ENCODE data around the gene UBE4B.
"Not testable (repeated sequence)": the region's sequence is repeated elsewhere in the genome, so short reads cannot be mapped to it uniquely, and the experiment has no call there.

The UBE4B gene

GRCh38 chr1:10020086-10020485 lies 12.7 kb upstream of the UBE4B start:
- Mint-ChIP-seq H3K4me3 (no peak overlapping the region), H3K9me3 (no peaks in the 10 kb centered on the region), H3K27ac (no peak overlapping the region), H3K4me1 (ENCODE audit: low read depth in 2 of 2) (no peaks in the 10 kb centered on the region), H3K27me3 (no peaks in the 10 kb centered on the region), H3K36me3 (ENCODE audit: insufficient read depth) (no peaks in the 10 kb centered on the region)
- DNase-seq, result no peak
- ATAC-seq (replicated peaks), result no peak

- not testable (repeated sequence) for H3K4me3 Mint-ChIP-seq; ATAC-seq (replicated peaks); H3K9me3 Mint-ChIP-seq; H3K27ac Mint-ChIP-seq; H3K4me1 Mint-ChIP-seq (ENCODE audit: low read depth in 2 of 2); DNase-seq; H3K36me3 Mint-ChIP-seq (ENCODE audit: insufficient read depth); H3K27me3 Mint-ChIP-seq
These were observed 12.1 kb upstream of the UBE4B start for GRCh38 chr1:10020678-10021077.

GRCh38 chr1:10021992-10022391 lies 10.8 kb upstream of the UBE4B start:
- not testable (repeated sequence) for H3K4me3 Mint-ChIP-seq; H3K27me3 Mint-ChIP-seq; H3K36me3 Mint-ChIP-seq (ENCODE audit: insufficient read depth); DNase-seq; H3K4me1 Mint-ChIP-seq (ENCODE audit: low read depth in 2 of 2); ATAC-seq (replicated peaks); H3K9me3 Mint-ChIP-seq; H3K27ac Mint-ChIP-seq

- H3K36me3 Mint-ChIP-seq (ENCODE audit: insufficient read depth), result no peaks in the 10 kb centered on the region
- no peak overlapping the region for H3K27ac Mint-ChIP-seq
- ATAC-seq (replicated peaks) (no peak), DNase-seq (no peak)
- no peak overlapping the region for H3K4me3 Mint-ChIP-seq
- H3K27me3 Mint-ChIP-seq, result no peaks in the 10 kb centered on the region
- no peaks in the 10 kb centered on the region for H3K4me1 Mint-ChIP-seq (ENCODE audit: low read depth in 2 of 2)
- no peaks in the 10 kb centered on the region for H3K9me3 Mint-ChIP-seq
These were observed 10.1 kb upstream of the UBE4B start for GRCh38 chr1:10022656-10023055.

- Mint-ChIP-seq H3K36me3 (ENCODE audit: insufficient read depth) (no peaks in the 10 kb centered on the region), H3K27me3 (no peaks in the 10 kb centered on the region), H3K4me1 (ENCODE audit: low read depth in 2 of 2) (no peaks in the 10 kb centered on the region), H3K27ac (no peak overlapping the region), H3K9me3 (no peaks in the 10 kb centered on the region), H3K4me3 (no peak overlapping the region)
- DNase-seq, result no peak
- ATAC-seq (replicated peaks), result no peak
These were observed 7.4 kb upstream of the UBE4B start for GRCh38 chr1:10025354-10025753.

GRCh38 chr1:10027027-10027426 lies 5.7 kb upstream of the UBE4B start:
- no peaks in the 10 kb centered on the region for H3K9me3 Mint-ChIP-seq
- no peak for ATAC-seq (replicated peaks)
- DNase-seq, result no peak
- H3K36me3 Mint-ChIP-seq (ENCODE audit: insufficient read depth), result no peaks in the 10 kb centered on the region
- H3K27ac Mint-ChIP-seq, result no peak overlapping the region
- H3K27me3 Mint-ChIP-seq, result no peaks in the 10 kb centered on the region
- H3K4me1 Mint-ChIP-seq (ENCODE audit: low read depth in 2 of 2), result peaks cover 0 to under 1% of the 10 kb centered on the region in 2 donors
- H3K4me3 Mint-ChIP-seq, result no peak overlapping the region

GRCh38 chr1:10028956-10029500 lies 3.7 kb upstream of the UBE4B start:
- not testable (repeated sequence) for H3K4me3 Mint-ChIP-seq; H3K27me3 Mint-ChIP-seq; H3K27ac Mint-ChIP-seq; ATAC-seq (replicated peaks); H3K9me3 Mint-ChIP-seq; DNase-seq
- H3K36me3 Mint-ChIP-seq (ENCODE audit: insufficient read depth), result peaks cover 10% of the 10 kb centered on the region
- H3K4me1 Mint-ChIP-seq (ENCODE audit: low read depth in 2 of 2), result peaks cover 8 to 14% of the 10 kb centered on the region in 2 donors

GRCh38 chr1:10031461-10031860 lies 1.3 kb upstream of the UBE4B start:
- H3K27me3 Mint-ChIP-seq, result no peaks in the 10 kb centered on the region
- ATAC-seq (replicated peaks), result no peak
- H3K4me3 Mint-ChIP-seq, result no peak overlapping the region
- H3K36me3 Mint-ChIP-seq (ENCODE audit: insufficient read depth), result peaks cover 20% of the 10 kb centered on the region
- no peak for DNase-seq
- peaks cover 16 to 27% of the 10 kb centered on the region in 2 donors for H3K4me1 Mint-ChIP-seq (ENCODE audit: low read depth in 2 of 2)
- no peak overlapping the region for H3K27ac Mint-ChIP-seq
- no peaks in the 10 kb centered on the region for H3K9me3 Mint-ChIP-seq

- Mint-ChIP-seq H3K27me3 (no peaks in the 10 kb centered on the region), H3K27ac (peak overlapping the region; percentile 97), H3K9me3 (no peaks in the 10 kb centered on the region), H3K36me3 (ENCODE audit: insufficient read depth) (peaks cover 37% of the 10 kb centered on the region), H3K4me3 (peak overlapping the region; percentile 92 to 95), H3K4me1 (ENCODE audit: low read depth in 2 of 2) (peaks cover 16 to 27% of the 10 kb centered on the region in 2 donors)
- peak; percentile 31 for ATAC-seq (replicated peaks)
- no peak for DNase-seq
These were observed 644 bp downstream of the UBE4B start for GRCh38 chr1:10033359-10033845.

GRCh38 chr1:10042746-10043145 lies 10.0 kb downstream of the UBE4B start:
- Mint-ChIP-seq H3K4me3 (no peak overlapping the region), H3K9me3 (no peaks in the 10 kb centered on the region), H3K27me3 (no peaks in the 10 kb centered on the region), H3K4me1 (ENCODE audit: low read depth in 2 of 2) (peaks cover 31 to 40% of the 10 kb centered on the region in 2 donors), H3K27ac (peak overlapping the region in 1 of 2 donors; percentile 56), H3K36me3 (ENCODE audit: insufficient read depth) (peaks cover 35% of the 10 kb centered on the region)
- ATAC-seq (replicated peaks) (no peak), DNase-seq (no peak)

- DNase-seq (no peak), ATAC-seq (replicated peaks) (no peak)
- Mint-ChIP-seq H3K9me3 (no peaks in the 10 kb centered on the region), H3K4me1 (ENCODE audit: low read depth in 2 of 2) (peaks cover 36 to 53% of the 10 kb centered on the region in 2 donors), H3K27ac (peak overlapping the region; percentile 41 to 44), H3K36me3 (ENCODE audit: insufficient read depth) (peaks cover 31% of the 10 kb centered on the region), H3K27me3 (no peaks in the 10 kb centered on the region), H3K4me3 (no peak overlapping the region)
These were observed 13.0 kb downstream of the UBE4B start for GRCh38 chr1:10045480-10046355.

GRCh38 chr1:10046356-10047085 lies 13.8 kb downstream of the UBE4B start:
- ATAC-seq (replicated peaks) (no peak), DNase-seq (no peak)
- Mint-ChIP-seq H3K36me3 (ENCODE audit: insufficient read depth) (peaks cover 27% of the 10 kb centered on the region), H3K27ac (peak overlapping the region in 1 of 2 donors; percentile 41), H3K4me1 (ENCODE audit: low read depth in 2 of 2) (peaks cover 39 to 53% of the 10 kb centered on the region in 2 donors), H3K27me3 (no peaks in the 10 kb centered on the region), H3K4me3 (no peak overlapping the region), H3K9me3 (no peaks in the 10 kb centered on the region)

GRCh38 chr1:10048601-10049000 lies 15.8 kb downstream of the UBE4B start:
- no peaks in the 10 kb centered on the region for H3K9me3 Mint-ChIP-seq
- H3K4me1 Mint-ChIP-seq (ENCODE audit: low read depth in 2 of 2), result peaks cover 36 to 44% of the 10 kb centered on the region in 2 donors
- H3K36me3 Mint-ChIP-seq (ENCODE audit: insufficient read depth), result peaks cover 22% of the 10 kb centered on the region
- no peak overlapping the region for H3K4me3 Mint-ChIP-seq
- H3K27ac Mint-ChIP-seq, result peak overlapping the region; percentile 2 to 9
- H3K27me3 Mint-ChIP-seq, result no peaks in the 10 kb centered on the region
- ATAC-seq (replicated peaks), result no peak
- DNase-seq, result no peak
